IMR-90 (cell line): ENCODE measurements around the gene KCNJ3. TPM values are rescaled to one million over a fixed set of nuclear protein-coding genes. Genes with fewer than 3 reads are reported as not detected.

Experiments used
- ATAC-seq: fragments of 200-7000 bp; cut with Tn5 transposase; 2 replicates; pipeline ENCODE4 v1.9.1; 2020; ENCODE audit warnings: low read depth, mild to moderate bottlenecking, moderate library complexity
- BruUV-seq: library from RNA; stranded (reverse); fragments of 400-500 nt; replicated peaks from 2 replicates; lab custom pipeline; 2021; lab: Mats Ljungman, UMichigan
- CTCF ChIA-PET: fragments of 300-600 bp; formaldehyde crosslinking; extraction: SDS; loops from one replicate; lab custom pipeline; 2021; ENCODE audit warnings: antibody characterized with exemption; lab: Yijun Ruan, JAX
- POLR2A ChIA-PET: fragments of 300-600 bp; sonication (Branson Sonifier 250); formaldehyde crosslinking; loops from one replicate; lab custom pipeline; 2022; ENCODE audit warnings: antibody characterized with exemption; ENCODE audit not compliant: unreplicated experiment; lab: Charles Lee
- DNase-seq: peaks from one replicate; pipeline ENCODE4 v3.0.0; 2013
- H2AFZ ChIP-seq: replicated peaks from 2 replicates; pipeline ENCODE3; 2013; ENCODE audit warnings: low read length, mild to moderate bottlenecking; ENCODE audit not compliant: poor library complexity
- H2AK5ac ChIP-seq: 2 replicates; pipeline ENCODE4 v1.6.1; 2013; ENCODE audit warnings: low read depth, low read length, inconsistent platforms
- H2AK9ac ChIP-seq: replicated peaks from 2 replicates; pipeline ENCODE3; 2013; ENCODE audit warnings: mild to moderate bottlenecking, low read depth, low read length, moderate library complexity; ENCODE audit not compliant: poor library complexity
- H2BK120ac ChIP-seq: 2 replicates; pipeline ENCODE4 v1.6.1; 2013; ENCODE audit warnings: low read depth, low read length, inconsistent platforms
- H2BK15ac ChIP-seq: 3 replicates; pipeline ENCODE4 v1.6.1; 2013; ENCODE audit warnings: low read depth, low read length, inconsistent platforms
- H2BK20ac ChIP-seq: 2 replicates; pipeline ENCODE4 v1.6.1; 2013; ENCODE audit warnings: low read depth, mild to moderate bottlenecking, inconsistent platforms, low read length, moderate library complexity
- H2BK5ac ChIP-seq: 2 replicates; pipeline ENCODE4 v1.6.1; 2013; ENCODE audit warnings: mild to moderate bottlenecking, low read depth, low read length, inconsistent platforms; ENCODE audit not compliant: poor library complexity, severe bottlenecking
- H3K14ac ChIP-seq: replicated peaks from 2 replicates; pipeline ENCODE4 v1.6.1; 2013; ENCODE audit warnings: low read depth, low read length, inconsistent platforms
- H3K18ac ChIP-seq: 2 replicates; pipeline ENCODE4 v1.6.1; 2013; ENCODE audit warnings: low read depth, low read length, control low read depth
- H3K23ac ChIP-seq: 2 replicates; pipeline ENCODE4 v1.6.1; 2013; ENCODE audit warnings: low read depth, low read length, inconsistent platforms
- H3K27ac ChIP-seq: 2 replicates; pipeline ENCODE4 v1.5.1; 2013; ENCODE audit warnings: mild to moderate bottlenecking, control low read depth, low read length; ENCODE audit not compliant: insufficient read depth
- H3K27me3 ChIP-seq: 2 replicates; pipeline ENCODE4 v1.6.1; 2013; ENCODE audit warnings: low read length; ENCODE audit not compliant: control insufficient read depth, insufficient read depth
- H3K36me3 ChIP-seq: 2 replicates; pipeline ENCODE4 v1.6.1; 2013; ENCODE audit warnings: low read length, mixed read lengths; ENCODE audit not compliant: control insufficient read depth, insufficient read depth
- H3K4ac ChIP-seq: 2 replicates; pipeline ENCODE4 v1.6.1; 2013; ENCODE audit warnings: low read depth, low read length, inconsistent platforms
- H3K4me1 ChIP-seq: 2 replicates; pipeline ENCODE4 v1.6.1; 2013; ENCODE audit warnings: low read length, mixed read lengths; ENCODE audit not compliant: control insufficient read depth, insufficient read depth
- H3K4me2 ChIP-seq: 2 replicates; pipeline ENCODE4 v1.6.1; 2013; ENCODE audit warnings: low read depth, mild to moderate bottlenecking, control low read depth, low read length, moderate library complexity
- H3K4me3 ChIP-seq: 2 replicates; pipeline ENCODE4 v1.5.1; 2013; ENCODE audit warnings: low read depth, mild to moderate bottlenecking, control low read depth, low read length, moderate library complexity; ENCODE audit not compliant: insufficient read depth
- H3K56ac ChIP-seq: 2 replicates; pipeline ENCODE4 v1.6.1; 2013; ENCODE audit warnings: low read length, inconsistent platforms; ENCODE audit not compliant: insufficient read depth; ENCODE audit errors: extremely low read depth
- H3K79me1 ChIP-seq, 2 experiments: 2 replicates each; pipeline ENCODE4 v1.6.1; 2013; ENCODE audit warnings: low read length in 2 of 2, inconsistent platforms in 1 of 2, low read depth in 1 of 2
- H3K9ac ChIP-seq: 2 replicates; pipeline ENCODE4 v1.6.1; 2013; ENCODE audit warnings: low read depth, low read length, control low read depth
- H3K9me1 ChIP-seq: 2 replicates; pipeline ENCODE4 v1.6.1; 2013; ENCODE audit warnings: low read length, inconsistent platforms; ENCODE audit not compliant: insufficient read depth
- H3K9me3 ChIP-seq: 2 replicates; pipeline ENCODE4 v1.6.1; 2013; ENCODE audit warnings: low read length; ENCODE audit not compliant: control insufficient read depth, insufficient read depth
- H4K20me1 ChIP-seq: 2 replicates; pipeline ENCODE4 v1.6.1; 2013; ENCODE audit warnings: low read length, inconsistent platforms; ENCODE audit not compliant: insufficient read depth
- H4K5ac ChIP-seq: 2 replicates; pipeline ENCODE4 v1.6.1; 2013; ENCODE audit warnings: mild to moderate bottlenecking, low read depth, low read length, control low read depth
- H4K8ac ChIP-seq, 2 experiments: 2 replicates each; pipeline ENCODE4 v1.6.1; 2013; ENCODE audit warnings: low read depth in 2 of 2, low read length in 2 of 2, control low read depth in 1 of 2, inconsistent platforms in 1 of 2
- H4K91ac ChIP-seq: 2 replicates; pipeline ENCODE4 v1.6.1; 2013; ENCODE audit warnings: low read depth, low read length, inconsistent platforms; ENCODE audit not compliant: insufficient read depth
- BHLHE40 ChIP-seq: fragments of 150-350 bp; IDR thresholded peaks from 2 replicates; pipeline ENCODE4 v1.6.1; 2016; ENCODE audit warnings: mild to moderate bottlenecking, low read depth, low read length
- CEBPB ChIP-seq: IDR thresholded peaks from 2 replicates; pipeline ENCODE4 v1.6.1; 2012; ENCODE audit warnings: low read depth, low read length, improper control_type of control experiment
- CHD1 ChIP-seq: IDR thresholded peaks from 2 replicates; pipeline ENCODE4 v1.6.1; 2012; ENCODE audit warnings: low read depth, low read length, improper control_type of control experiment
- MAFK ChIP-seq: IDR thresholded peaks from 2 replicates; pipeline ENCODE4 v1.6.1; 2012; ENCODE audit warnings: low read depth, low read length, improper control_type of control experiment
- MAZ ChIP-seq: IDR thresholded peaks from 2 replicates; pipeline ENCODE4 v1.6.1; 2012; ENCODE audit warnings: low read depth, mild to moderate bottlenecking, low read length, improper control_type of control experiment, moderate library complexity, borderline replicate concordance
- MXI1 ChIP-seq: IDR thresholded peaks from 2 replicates; pipeline ENCODE4 v1.6.1; 2012; ENCODE audit warnings: low read depth, mild to moderate bottlenecking, low read length, moderate library complexity, borderline replicate concordance
- NFE2L2 ChIP-seq: fragments of 150-350 bp; IDR thresholded peaks from 2 replicates; pipeline ENCODE4 v1.6.1; 2016; ENCODE audit warnings: low read depth, mild to moderate bottlenecking, low read length
- POLR2A ChIP-seq: IDR thresholded peaks from 2 replicates; pipeline ENCODE4 v1.6.1; 2012; ENCODE audit warnings: mild to moderate bottlenecking, low read depth, low read length
- RAD21 ChIP-seq: IDR thresholded peaks from 2 replicates; pipeline ENCODE4 v1.6.1; 2012; ENCODE audit warnings: low read length, improper control_type of control experiment
- RCOR1 ChIP-seq: IDR thresholded peaks from 2 replicates; pipeline ENCODE4 v1.6.1; 2012; ENCODE audit warnings: mild to moderate bottlenecking, low read length, improper control_type of control experiment; ENCODE audit not compliant: insufficient replicate concordance
- RFX5 ChIP-seq: IDR thresholded peaks from 2 replicates; pipeline ENCODE4 v1.8.0; 2012; ENCODE audit warnings: low read depth, mild to moderate bottlenecking, low read length, moderate library complexity
- SMC3 ChIP-seq: fragments of 150-350 bp; IDR thresholded peaks from 2 replicates; pipeline ENCODE4 v1.6.1; 2016; ENCODE audit warnings: low read depth, mild to moderate bottlenecking, antibody characterized with exemption, low read length, moderate library complexity
- WGBS, 2 experiments: methylation state at CpG; one replicate each; pipeline versions ENCODE4 v1.1.5 to v1.1.7; 2013; ENCODE audit warnings: missing lambda C conversion rate in 2 of 2; ENCODE audit not compliant: insufficient read length in 1 of 2; ENCODE audit errors: extremely low coverage in 2 of 2; 5-methylcytosine and 5-hydroxymethylcytosine counted together
- dilution Hi-C: fragments of 300-500 bp; cut with HindIII; formaldehyde crosslinking; loops from one replicate; pipeline ENCODE4 v1.14.3; 2018; ENCODE audit warnings: low sequenced_read_pairs; ENCODE audit not compliant: unreplicated experiment
- in situ Hi-C: fragments of 300-500 bp; cut with MboI; formaldehyde crosslinking; loops from 3 replicates; pipeline ENCODE4 v1.14.3; 2019; ENCODE audit warnings: low sequenced_read_pairs, inconsistent platforms, mixed read lengths
- intact Hi-C: fragments of 100-400 bp; cut with micrococcal nuclease; formaldehyde crosslinking; loops from 2 replicates; pipeline ENCODE4 v1.10.0; 2022
- polyA plus RNA-seq, 3 experiments: library from polyadenylated mRNA; depleted of rRNA; stranded (reverse); fragments of >200 nt; gene quantifications; 2 replicates each; pipeline ENCODE4 v1.2.3, GENCODE V29; 2012; ENCODE audit warnings: low replicate concordance in 1 of 3
- total RNA-seq: library from RNA; depleted of rRNA; stranded (reverse); fragments of >200 nt; gene quantifications from 2 replicates; pipeline ENCODE4 v1.2.3, GENCODE V29; 2012
- TF ChIP-seq, protein P1 (sequence below): fragments of 150-350 bp; IDR thresholded peaks from 2 replicates; pipeline ENCODE4 v1.6.1; 2017; ENCODE audit warnings: mild to moderate bottlenecking, antibody characterized with exemption, low read length, low read depth
- TF ChIP-seq, protein P2 (sequence below): fragments of 150-350 bp; IDR thresholded peaks from 2 replicates; pipeline ENCODE4 v1.6.1; 2016; ENCODE audit warnings: low read depth, mild to moderate bottlenecking, low read length, moderate library complexity, borderline replicate concordance

KCNJ3 gene
- total and polyA plus RNA-seq, 2 of the 4 experiments (the other 2 are of a cell fraction), result not detected

DNA sequence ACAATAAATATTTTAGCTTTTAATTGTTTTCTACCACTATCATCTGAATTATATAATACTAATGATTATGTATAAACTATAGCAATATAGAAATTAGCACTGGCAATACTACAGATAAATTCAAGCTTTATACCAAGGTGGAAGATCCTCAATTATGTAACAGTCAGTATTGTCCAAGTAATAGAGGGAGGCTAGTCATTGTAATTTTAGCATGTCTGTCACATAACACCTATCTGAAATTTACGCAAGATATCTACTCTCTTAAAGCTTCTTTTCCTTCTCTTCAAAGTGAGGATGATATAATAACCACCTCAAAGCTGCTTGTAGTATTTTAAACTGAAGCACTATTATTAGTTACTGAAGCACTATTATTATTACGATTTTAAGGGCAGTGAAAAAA lies 12.2 kb downstream of the KCNJ3 start:
- in situ Hi-C loops, result no loop called here

More for the DNA sequence above, 12.2 kb downstream of the KCNJ3 start:
- H2AK5ac ChIP-seq, result no peak overlapping the region
- H3K27me3 ChIP-seq, result no peaks in the 10 kb centered on the region
- ChIA-PET CTCF (no interaction called here), POLR2A (no interaction called here)
- no peak overlapping the region for H3K56ac ChIP-seq
- no peak overlapping the region for H2AFZ ChIP-seq
- no peak overlapping the region for H2BK15ac ChIP-seq
- no peak for DNase-seq
- no peak overlapping the region for H3K14ac ChIP-seq
- H3K9ac ChIP-seq, result no peak overlapping the region
- WGBS, 2 experiments, result no CpG with 5 or more reads among the region's 2 CpGs
- H3K27ac ChIP-seq, result no peak overlapping the region
- no peak for ATAC-seq
- no peaks in the 10 kb centered on the region for H3K36me3 ChIP-seq
- no peaks in the 10 kb centered on the region for H3K4me1 ChIP-seq
- H4K20me1 ChIP-seq, result no peaks in the 10 kb centered on the region
- H4K5ac ChIP-seq, result no peak overlapping the region
- no peak overlapping the region for H2AK9ac ChIP-seq
- BruUV-seq, result no TSS peak
- H4K8ac ChIP-seq, result no peak overlapping the region
- no peak overlapping the region for H2BK20ac ChIP-seq
- H3K18ac ChIP-seq, result no peak overlapping the region
- dilution Hi-C loops (no loop called here), intact Hi-C loops (no loop called here)
- no peaks in the 10 kb centered on the region for H3K79me1 ChIP-seq
- no peak overlapping the region for H4K91ac ChIP-seq
- H2BK120ac ChIP-seq, result no peak overlapping the region
- H3K4me2 ChIP-seq, result no peak overlapping the region
- no peak overlapping the region for H3K4ac ChIP-seq
- TF ChIP-seq POLR2A, result no peak
- no peak for TF ChIP-seq NFE2L2
- TF ChIP-seq MAZ, result no peak
- TF ChIP-seq MXI1, result no peak
- TF ChIP-seq, protein P1, sequence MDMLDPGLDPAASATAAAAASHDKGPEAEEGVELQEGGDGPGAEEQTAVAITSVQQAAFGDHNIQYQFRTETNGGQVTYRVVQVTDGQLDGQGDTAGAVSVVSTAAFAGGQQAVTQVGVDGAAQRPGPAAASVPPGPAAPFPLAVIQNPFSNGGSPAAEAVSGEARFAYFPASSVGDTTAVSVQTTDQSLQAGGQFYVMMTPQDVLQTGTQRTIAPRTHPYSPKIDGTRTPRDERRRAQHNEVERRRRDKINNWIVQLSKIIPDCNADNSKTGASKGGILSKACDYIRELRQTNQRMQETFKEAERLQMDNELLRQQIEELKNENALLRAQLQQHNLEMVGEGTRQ, result no peak
- no peak for TF ChIP-seq BHLHE40
- TF ChIP-seq RFX5, result no peak
- TF ChIP-seq RAD21, result no peak
- no peak for TF ChIP-seq CHD1
- TF ChIP-seq, protein P2, sequence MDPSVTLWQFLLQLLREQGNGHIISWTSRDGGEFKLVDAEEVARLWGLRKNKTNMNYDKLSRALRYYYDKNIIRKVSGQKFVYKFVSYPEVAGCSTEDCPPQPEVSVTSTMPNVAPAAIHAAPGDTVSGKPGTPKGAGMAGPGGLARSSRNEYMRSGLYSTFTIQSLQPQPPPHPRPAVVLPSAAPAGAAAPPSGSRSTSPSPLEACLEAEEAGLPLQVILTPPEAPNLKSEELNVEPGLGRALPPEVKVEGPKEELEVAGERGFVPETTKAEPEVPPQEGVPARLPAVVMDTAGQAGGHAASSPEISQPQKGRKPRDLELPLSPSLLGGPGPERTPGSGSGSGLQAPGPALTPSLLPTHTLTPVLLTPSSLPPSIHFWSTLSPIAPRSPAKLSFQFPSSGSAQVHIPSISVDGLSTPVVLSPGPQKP, result no peak
- TF ChIP-seq CEBPB, result no peak
- TF ChIP-seq SMC3, result no peak
- TF ChIP-seq RCOR1, result no peak
- TF ChIP-seq MAFK, result no peak
- peaks cover 4% of the 10 kb centered on the region for H3K9me3 ChIP-seq
- no peaks in the 10 kb centered on the region for H3K9me1 ChIP-seq
- H3K4me3 ChIP-seq, result no peak overlapping the region
- H2BK5ac ChIP-seq, result no peak overlapping the region
- H3K23ac ChIP-seq, result no peak overlapping the region
